Colon (tissue), 2 donors: ENCODE results near the gene ZNF888.
"Not testable (repeated sequence)": the region's sequence is repeated elsewhere in the genome, so short reads cannot be mapped to it uniquely, and the experiment has no call there.

Experiments used
- FAIRE-seq: peaks from 2 replicates; lab custom pipeline; 2012; peaks lifted over from hg19 to GRCh38; lab: Jason Lieb, UNC
- donor health status: control.
- donor health status: control.

Gene ZNF888

GRCh38 chr19:52922841-52923777 lies at the start of gene ZNF888:
Gene ZNF888 (minus strand): TSS chr19:52923428. CDS start chr19:52917873, 5,555 bp downstream.
- no peak for FAIRE-seq

GRCh38 chr19:52967772-52968171 lies 44.5 kb upstream of the ZNF888 start:
- no peak for FAIRE-seq

GRCh38 chr19:52963247-52963618 lies 40.0 kb upstream of the ZNF888 start:
- no peak for FAIRE-seq

- FAIRE-seq: no peak
Observed at GRCh38 chr19:52962394-52963246, 39.4 kb upstream of the ZNF888 start, which contains the start of gene ZNF816. Gene ZNF816 (minus strand): TSS chr19:52962881. CDS start chr19:52956089, 6,792 bp downstream.

GRCh38 chr19:52961981-52962380 lies 38.8 kb upstream of the ZNF888 start:
- no peak for FAIRE-seq

- no peak for FAIRE-seq
Observed at GRCh38 chr19:52959613-52960295, 36.5 kb upstream of the ZNF888 start.

GRCh38 chr19:52957591-52957990 lies 34.4 kb upstream of the ZNF888 start:
- no peak for FAIRE-seq

GRCh38 chr19:52956917-52957316 lies 33.7 kb upstream of the ZNF888 start:
- no peak for FAIRE-seq

- FAIRE-seq: no peak
Observed at GRCh38 chr19:52949422-52949821, 26.2 kb upstream of the ZNF888 start.

GRCh38 chr19:52948025-52948770 lies 25.0 kb upstream of the ZNF888 start:
- no peak for FAIRE-seq

- FAIRE-seq: no peak
Observed at GRCh38 chr19:52946322-52947310, 23.4 kb upstream of the ZNF888 start.

- no peak for FAIRE-seq
Observed at GRCh38 chr19:52945652-52946321, 22.6 kb upstream of the ZNF888 start.

GRCh38 chr19:52944703-52945493 lies 21.7 kb upstream of the ZNF888 start:
- FAIRE-seq: not testable (repeated sequence)

- no peak for FAIRE-seq
Observed at GRCh38 chr19:52943884-52944643, 20.8 kb upstream of the ZNF888 start.

- FAIRE-seq: no peak
Observed at GRCh38 chr19:52943134-52943883, 20.1 kb upstream of the ZNF888 start.

- no peak for FAIRE-seq
Observed at GRCh38 chr19:52942386-52943133, 19.3 kb upstream of the ZNF888 start.
